Posterior cingulate gyrus (tissue), 11 donors: ENCODE data around the gene FNTB.

Experiments used
- DNase-seq, 10 donors: peaks; one replicate each; pipeline versions ENCODE4 v3.0.0 to v3.0.0-alpha.2; 2020 to 2021; ENCODE audit warnings: mixed read lengths in 3 of 10
- intact Hi-C: fragments of 100-400 bp; cut with DNase I; formaldehyde crosslinking; loops from one replicate; pipeline ENCODE4 v1.15.1; 2023

The FNTB gene

GRCh38 chr14:65042731-65043372 is 56.2 kb downstream of the FNTB start:
- intact Hi-C loops, result no loop called here
- no peak for DNase-seq

- no peak for DNase-seq
- intact Hi-C loops, result no loop called here
Measured at GRCh38 chr14:65043893-65044595, 57.3 kb downstream of the FNTB start.

DNA sequence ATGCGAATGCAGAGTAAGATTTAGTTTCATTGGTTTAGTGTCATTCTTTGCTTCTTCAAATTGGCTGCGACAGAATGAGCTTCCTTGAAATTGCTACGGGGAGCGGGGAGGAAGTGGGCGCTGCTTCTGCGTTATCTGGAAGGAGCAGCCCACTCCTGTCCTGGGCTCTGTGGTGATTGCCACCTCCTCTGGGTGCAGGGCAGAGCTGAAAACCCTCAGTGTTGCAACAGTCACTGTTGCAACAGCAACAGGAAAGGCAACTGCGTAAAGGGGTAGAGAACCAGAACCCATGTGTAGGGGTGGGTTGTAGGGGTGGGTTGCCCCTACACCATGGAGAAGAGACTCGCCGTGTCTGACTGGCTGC is 57.9 kb downstream of the FNTB start:
- intact Hi-C loops, result no loop called here
- DNase-seq, result peak in 4 of 10 donors; percentile 23 to 84 (median 52)

GRCh38 chr14:65045006-65045405 is 58.3 kb downstream of the FNTB start:
- intact Hi-C loops, result no loop called here

DNA sequence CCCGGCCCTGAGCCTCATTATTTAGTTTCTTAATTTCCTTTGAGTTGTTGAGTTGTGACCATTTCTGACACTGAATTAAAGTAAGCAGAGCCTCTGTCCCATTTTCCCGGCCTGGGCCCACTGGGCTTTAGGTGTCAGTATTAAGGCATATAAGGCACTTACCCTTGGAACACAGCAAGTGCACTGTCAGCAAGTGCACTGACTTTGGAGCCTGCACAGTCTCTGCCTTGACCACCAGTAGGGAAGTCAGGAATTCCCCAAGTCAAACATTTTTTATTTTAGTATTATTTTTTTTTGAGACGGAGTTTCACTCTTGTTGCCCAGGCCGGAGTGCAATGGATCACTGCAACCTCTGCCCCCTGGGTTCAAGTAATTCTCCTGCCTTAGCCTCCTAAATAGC is 59.0 kb downstream of the FNTB start:
- no peak for DNase-seq
- intact Hi-C loops, result no loop called here

More at GRCh38 chr14:65045006-65045405, 58.3 kb downstream of the FNTB start:
- no peak for DNase-seq

- intact Hi-C loops, result no loop called here
- DNase-seq, result no peak
Measured at GRCh38 chr14:65052832-65053231, 66.1 kb downstream of the FNTB start.

GRCh38 chr14:65053466-65053865 is 66.8 kb downstream of the FNTB start:
- intact Hi-C loops, result no loop called here
- peak in 1 of 10 donors; percentile 18 for DNase-seq

DNA sequence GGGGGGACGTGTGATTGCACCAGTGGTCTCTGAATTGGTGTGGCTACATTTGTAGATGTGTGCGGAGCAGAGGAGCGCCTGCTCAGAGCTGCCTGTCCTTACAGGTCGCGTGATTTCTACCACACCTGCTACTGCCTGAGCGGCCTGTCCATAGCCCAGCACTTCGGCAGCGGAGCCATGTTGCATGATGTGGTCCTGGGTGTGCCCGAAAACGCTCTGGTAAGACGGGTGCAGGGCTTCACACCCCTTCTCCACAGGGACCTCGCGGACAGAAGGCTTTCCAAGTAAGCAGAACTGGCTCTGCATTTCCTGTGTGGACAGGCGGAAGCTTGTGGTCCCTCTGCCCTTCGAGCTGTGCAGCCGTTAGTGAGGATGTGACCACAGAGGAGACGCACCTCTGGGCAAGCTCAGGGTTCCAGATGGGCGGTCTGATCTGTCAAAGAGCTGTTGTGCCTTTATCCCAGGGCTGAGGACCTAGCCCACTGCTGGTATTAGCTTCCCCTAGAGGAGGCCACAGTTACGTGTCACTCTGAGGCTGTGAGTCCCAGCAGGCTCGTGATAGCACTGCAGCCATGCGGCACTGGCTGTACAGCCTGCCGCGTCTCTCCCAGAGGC is 67.9 kb downstream of the FNTB start:
- intact Hi-C loops, result no loop called here
- DNase-seq, result peak in 2 of 10 donors; percentile 66 to 84

- no peak for DNase-seq
- intact Hi-C loops, result no loop called here
Measured at GRCh38 chr14:65057695-65058094, 71.0 kb downstream of the FNTB start.

- DNase-seq, result no peak
- intact Hi-C loops, result no loop called here
Measured at GRCh38 chr14:65062096-65063075, 75.7 kb downstream of the FNTB start.

GRCh38 chr14:65065719-65066118 is 79.0 kb downstream of the FNTB start:
- DNase-seq, result no peak
- intact Hi-C loops, result no loop called here

DNA sequence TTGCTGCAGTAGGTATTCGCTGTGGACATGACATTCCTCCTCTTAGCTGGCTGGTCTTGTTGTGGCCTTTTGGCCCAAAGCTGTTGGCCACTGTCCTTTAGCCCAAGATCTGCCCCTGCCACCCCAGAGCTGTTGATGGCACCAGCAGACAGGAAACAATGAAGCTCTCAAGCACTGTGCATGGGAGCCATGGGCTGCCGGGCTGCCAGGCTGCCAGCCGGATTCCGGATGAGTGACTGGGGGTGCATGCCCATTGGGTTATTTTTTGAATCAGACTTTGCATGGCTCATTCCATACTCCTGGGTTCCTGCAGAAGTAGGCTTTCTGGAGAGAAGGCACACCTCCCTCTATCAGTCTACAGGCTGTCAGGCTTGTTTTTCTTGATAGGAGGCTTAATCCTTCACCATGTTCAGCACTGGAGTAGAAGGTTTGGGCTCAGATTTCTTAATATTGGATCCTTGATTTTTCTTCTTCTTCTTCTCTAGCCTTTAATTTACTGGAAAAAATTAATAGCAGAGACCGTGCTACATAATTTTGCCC is 83.2 kb downstream of the FNTB start:
- no peak for DNase-seq
- intact Hi-C loops, result no loop called here

GRCh38 chr14:65070471-65070976 is 83.8 kb downstream of the FNTB start:
- intact Hi-C loops, result no loop called here
- peak in 1 of 10 donors; percentile 33 for DNase-seq

DNA sequence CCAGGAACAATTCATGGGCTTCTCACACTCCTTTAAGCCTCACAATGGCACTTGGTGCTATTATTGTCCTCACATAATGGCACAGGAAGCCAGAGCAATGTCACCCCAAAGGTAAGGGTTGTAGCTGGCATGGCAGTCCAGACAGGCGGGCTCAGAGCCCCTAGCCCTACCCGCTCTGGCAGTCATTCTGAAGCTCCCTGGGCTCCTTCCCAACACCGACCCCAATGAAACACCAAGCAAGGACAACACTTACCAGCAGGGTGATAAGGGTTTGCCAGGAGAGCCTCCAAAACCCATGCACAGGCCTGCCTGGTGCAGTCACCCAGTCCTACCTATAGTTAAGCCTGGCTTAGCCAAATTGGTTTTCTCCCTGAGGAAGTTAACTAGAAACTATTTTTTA is 84.8 kb downstream of the FNTB start:
- intact Hi-C loops, result no loop called here
- DNase-seq, result no peak

- intact Hi-C loops, result no loop called here
Measured at GRCh38 chr14:65072256-65072655, 85.6 kb downstream of the FNTB start.

DNA sequence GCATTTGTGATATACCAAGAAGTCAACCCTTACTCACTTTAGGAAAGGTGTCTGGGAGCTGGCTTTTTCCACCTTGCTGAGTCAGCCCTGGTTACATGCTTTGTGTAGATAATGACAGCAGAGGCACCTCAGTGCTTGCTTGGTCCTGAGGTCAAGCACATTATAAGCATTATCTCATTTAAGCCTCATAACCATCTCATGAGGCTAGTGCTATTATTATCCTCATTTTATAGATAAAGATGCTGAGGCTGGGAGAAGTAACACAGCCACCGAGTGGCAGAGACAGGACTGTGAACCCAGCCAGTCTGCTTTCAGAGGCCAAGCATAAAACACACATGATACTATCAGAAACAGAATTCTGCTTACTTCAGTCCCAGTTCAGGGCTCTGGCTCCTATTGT is 86.2 kb downstream of the FNTB start:
- intact Hi-C loops, result no loop called here
- no peak for DNase-seq

More at GRCh38 chr14:65072256-65072655, 85.6 kb downstream of the FNTB start:
- no peak for DNase-seq

DNA sequence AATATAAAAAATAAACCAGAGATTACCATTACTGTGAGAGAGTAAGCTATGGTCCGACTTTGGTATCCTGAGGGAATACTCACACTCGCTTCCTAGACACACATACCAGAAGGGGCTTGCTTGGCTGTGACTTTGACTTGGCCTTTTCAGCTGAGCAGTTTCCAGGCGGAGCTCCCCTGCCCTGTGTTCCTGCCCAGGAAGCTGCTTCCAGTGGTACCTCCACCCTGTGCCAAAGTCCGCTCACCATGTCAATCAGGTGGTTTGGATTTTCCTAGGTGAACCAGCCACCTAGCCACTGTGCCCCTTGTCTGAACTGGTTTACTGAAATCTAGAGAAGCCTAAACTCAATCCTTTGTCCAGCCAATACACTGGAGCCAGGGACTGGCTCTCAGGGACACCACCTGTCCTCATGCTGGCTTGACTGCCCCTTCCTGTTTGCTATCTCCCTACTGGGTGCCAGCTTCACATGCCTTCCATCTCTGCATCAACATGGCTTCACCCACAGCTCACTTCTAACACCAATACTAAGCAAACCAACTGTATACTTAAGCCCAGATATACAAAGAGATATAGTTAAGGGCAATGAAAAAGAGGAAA is 87.0 kb downstream of the FNTB start:
- DNase-seq, result no peak
- intact Hi-C loops, result no loop called here

GRCh38 chr14:65074449-65075150 is 87.9 kb downstream of the FNTB start:
- DNase-seq, result no peak
- intact Hi-C loops, result no loop called here

- peak in 3 of 10 donors; percentile 33 to 88 (median 71) for DNase-seq
- intact Hi-C loops, result no loop called here
Measured at GRCh38 chr14:65075628-65076325, 89.1 kb downstream of the FNTB start.
